Endothelial cell (in vitro differentiated cells): ENCODE results near the gene VTI1A. TPM values are rescaled to one million over a fixed set of nuclear protein-coding genes. Genes with fewer than 3 reads are reported as not detected.

Experiments used
- DNase-seq: peaks from one replicate; pipeline ENCODE4 v3.0.0; 2021; ENCODE audit warnings: low spot score
- H3K27ac Mint-ChIP-seq: one replicate; pipeline ENCODE4 v1.8.0; 2021; ENCODE audit warnings: mixed read lengths, inconsistent platforms; ENCODE audit not compliant: unreplicated experiment
- H3K27me3 Mint-ChIP-seq: one replicate; pipeline ENCODE4 v1.8.0; 2021; ENCODE audit warnings: mild to moderate bottlenecking, moderate library complexity, mixed read lengths, inconsistent platforms; ENCODE audit not compliant: unreplicated experiment
- H3K36me3 Mint-ChIP-seq: one replicate; pipeline ENCODE4 v1.8.0; 2021; ENCODE audit warnings: mild to moderate bottlenecking, low read depth, mixed read lengths, inconsistent platforms; ENCODE audit not compliant: unreplicated experiment
- H3K4me1 Mint-ChIP-seq: one replicate; pipeline ENCODE4 v1.8.0; 2021; ENCODE audit warnings: mild to moderate bottlenecking, mixed read lengths, inconsistent platforms; ENCODE audit not compliant: unreplicated experiment
- H3K4me3 Mint-ChIP-seq: one replicate; pipeline ENCODE4 v1.8.0; 2021; ENCODE audit warnings: mild to moderate bottlenecking, mixed read lengths, inconsistent platforms; ENCODE audit not compliant: unreplicated experiment
- H3K9me3 Mint-ChIP-seq: one replicate; pipeline ENCODE4 v1.8.0; 2021; ENCODE audit warnings: mixed read lengths, inconsistent platforms; ENCODE audit not compliant: unreplicated experiment
- CTCF ChIP-seq: fragments of 200-600 bp; sonication (generic); IDR thresholded peaks from one replicate; pipeline ENCODE4 v1.5.0; 2021; ENCODE audit warnings: antibody characterized with exemption; ENCODE audit not compliant: unreplicated experiment
- total RNA-seq: library from RNA; stranded (reverse); fragmentation: NEBNext Ultra II Directional; extraction: Animal tissue kit (Norgen Biotek cat#: 25700); gene quantifications from one replicate; pipeline ENCODE4 v1.2.1, GENCODE V29; 2021; ENCODE audit not compliant: unreplicated experiment

VTI1A gene
- total RNA-seq, 1 donor from 2014 or later, result 35.4 TPM

- TF ChIP-seq CTCF, result no peak
- Mint-ChIP-seq H3K9me3 (no peaks in the 10 kb centered on the region), H3K4me3 (no peak overlapping the region), H3K27ac (no peak overlapping the region), H3K36me3 (no peaks in the 10 kb centered on the region), H3K4me1 (peaks cover 4% of the 10 kb centered on the region), H3K27me3 (no peaks in the 10 kb centered on the region)
- DNase-seq, result no peak
Observed at GRCh38 chr10:112672706-112673105, 225.7 kb downstream of the VTI1A start.

GRCh38 chr10:112675560-112676083 is 228.6 kb downstream of the VTI1A start:
- H3K27me3 Mint-ChIP-seq, result no peaks in the 10 kb centered on the region
- no peaks in the 10 kb centered on the region for H3K9me3 Mint-ChIP-seq
- H3K27ac Mint-ChIP-seq, result no peak overlapping the region
- peaks cover 11% of the 10 kb centered on the region for H3K4me1 Mint-ChIP-seq
- H3K36me3 Mint-ChIP-seq, result no peaks in the 10 kb centered on the region
- no peak for DNase-seq
- H3K4me3 Mint-ChIP-seq, result no peak overlapping the region
- TF ChIP-seq CTCF, result no peak

GRCh38 chr10:112677689-112678088 is 230.7 kb downstream of the VTI1A start:
- Mint-ChIP-seq H3K4me3 (no peak overlapping the region), H3K27me3 (no peaks in the 10 kb centered on the region), H3K9me3 (no peaks in the 10 kb centered on the region), H3K4me1 (peaks cover 13% of the 10 kb centered on the region), H3K27ac (no peak overlapping the region), H3K36me3 (no peaks in the 10 kb centered on the region)
- no peak for TF ChIP-seq CTCF
- DNase-seq, result no peak

- DNase-seq, result no peak
- Mint-ChIP-seq H3K4me3 (no peak overlapping the region), H3K4me1 (peaks cover 9% of the 10 kb centered on the region), H3K9me3 (no peaks in the 10 kb centered on the region), H3K27me3 (no peaks in the 10 kb centered on the region), H3K27ac (no peak overlapping the region), H3K36me3 (no peaks in the 10 kb centered on the region)
- TF ChIP-seq CTCF, result no peak
Observed at GRCh38 chr10:112678581-112678980, 231.6 kb downstream of the VTI1A start.

- no peak for TF ChIP-seq CTCF
- no peaks in the 10 kb centered on the region for H3K36me3 Mint-ChIP-seq
- H3K9me3 Mint-ChIP-seq, result no peaks in the 10 kb centered on the region
- peaks cover 9% of the 10 kb centered on the region for H3K4me1 Mint-ChIP-seq
- H3K27ac Mint-ChIP-seq, result no peak overlapping the region
- H3K4me3 Mint-ChIP-seq, result no peak overlapping the region
- H3K27me3 Mint-ChIP-seq, result no peaks in the 10 kb centered on the region
- DNase-seq, result no peak
Observed at GRCh38 chr10:112678987-112679386, 232.0 kb downstream of the VTI1A start.
